ENCODE data around the gene ANKRD11. TPM values are rescaled to one million over a fixed set of nuclear protein-coding genes. Genes with fewer than 3 reads are reported as not detected.

Gene ANKRD11
- polyA plus RNA-seq, 1 donor (not counting 4 experiments of a cell fraction or from before 2014, with no cell fraction given) = 30.1 TPM

- no peaks in the 10 kb centered on the region for H3K9me1 ChIP-seq (ENCODE audit: control insufficient read depth, extremely low read depth, insufficient read depth, low read length)
- TF ChIP-seq CTCF (optimal IDR thresholded peaks at IDR 0.05 in 1 of 3, IDR thresholded peaks at IDR 0.05 in 1 of 3, conservative IDR thresholded peaks at IDR 0.05 in 1 of 3; ENCODE audit: extremely low read depth in 1 of 3, insufficient read depth in 2 of 3, low read length in 3 of 3) = no peak
- TF ChIP-seq EZH2 (IDR thresholded peaks at IDR 0.05; ENCODE audit: low read length) = no peak
- H3K4me1 ChIP-seq (ENCODE audit: control insufficient read depth, extremely low read depth, insufficient read depth, low read length) = peaks cover 8% of the 10 kb centered on the region
- H3K4me2 ChIP-seq (ENCODE audit: control insufficient read depth, extremely low read depth, insufficient read depth, low read depth, low read length) = no peak overlapping the region
- H3K27me3 ChIP-seq (ENCODE audit: control insufficient read depth, extremely low read depth, insufficient read depth, low read length) = no peaks in the 10 kb centered on the region
- H4K20me1 ChIP-seq (ENCODE audit: control insufficient read depth, extremely low read depth, insufficient read depth, low read length) = no peaks in the 10 kb centered on the region
- H3K27ac ChIP-seq (ENCODE audit: control insufficient read depth, insufficient read depth, low read length) = no peak overlapping the region
- no peak for DNase-seq (ENCODE audit: low read depth, low spot score)
- no peak for FAIRE-seq
- H3K4me3 ChIP-seq (ENCODE audit: control insufficient read depth in 2 of 3, extremely low read depth in 1 of 3, insufficient read depth in 2 of 3, low read depth in 1 of 3, low read length in 3 of 3) = no peak overlapping the region
- no peak overlapping the region for H3K9ac ChIP-seq (ENCODE audit: control insufficient read depth, extremely low read depth, insufficient read depth, low read length)
- dilution Hi-C loops (cut with MboI; ENCODE audit: extremely low pct_ligation_motif_present, low sequenced_read_pairs) = no loop called here
- H3K36me3 ChIP-seq (ENCODE audit: control insufficient read depth in 2 of 2, extremely low read depth in 1 of 2, insufficient read depth in 2 of 2, low read length in 2 of 2) = peaks cover 20 to 36% of the 10 kb centered on the region in 2 experiments
- no peaks in the 10 kb centered on the region for H3K9me3 ChIP-seq (ENCODE audit: control insufficient read depth, low read depth, low read length)
- H3K79me2 ChIP-seq (ENCODE audit: control insufficient read depth, insufficient read depth, low read length) = peaks cover 18% of the 10 kb centered on the region
- no peak overlapping the region for H2AFZ ChIP-seq (ENCODE audit: control insufficient read depth, low read length)
Observed at GRCh38 chr16:89221604-89222003, 268.8 kb downstream of the ANKRD11 start.

- no peak for FAIRE-seq
- no peak for DNase-seq (ENCODE audit: low read depth, low spot score)
- Histone ChIP-seq H3K4me1 (ENCODE audit: control insufficient read depth, extremely low read depth, insufficient read depth, low read length) (peaks cover 9% of the 10 kb centered on the region), H3K27me3 (ENCODE audit: control insufficient read depth, extremely low read depth, insufficient read depth, low read length) (no peaks in the 10 kb centered on the region), H3K9ac (ENCODE audit: control insufficient read depth, extremely low read depth, insufficient read depth, low read length) (no peak overlapping the region), H3K4me3 (ENCODE audit: control insufficient read depth in 2 of 3, extremely low read depth in 1 of 3, insufficient read depth in 2 of 3, low read depth in 1 of 3, low read length in 3 of 3) (no peak overlapping the region), H3K9me3 (ENCODE audit: control insufficient read depth, low read depth, low read length) (no peaks in the 10 kb centered on the region), H3K9me1 (ENCODE audit: control insufficient read depth, extremely low read depth, insufficient read depth, low read length) (no peaks in the 10 kb centered on the region), H3K79me2 (ENCODE audit: control insufficient read depth, insufficient read depth, low read length) (peaks cover 18% of the 10 kb centered on the region), H3K36me3 (ENCODE audit: control insufficient read depth in 2 of 2, extremely low read depth in 1 of 2, insufficient read depth in 2 of 2, low read length in 2 of 2) (peaks cover 14 to 23% of the 10 kb centered on the region in 2 experiments), H3K4me2 (ENCODE audit: control insufficient read depth, extremely low read depth, insufficient read depth, low read depth, low read length) (no peak overlapping the region), H2AFZ (ENCODE audit: control insufficient read depth, low read length) (no peak overlapping the region), H3K27ac (ENCODE audit: control insufficient read depth, insufficient read depth, low read length) (no peak overlapping the region), H4K20me1 (ENCODE audit: control insufficient read depth, extremely low read depth, insufficient read depth, low read length) (no peaks in the 10 kb centered on the region)
- TF ChIP-seq CTCF (optimal IDR thresholded peaks at IDR 0.05 in 1 of 3, IDR thresholded peaks at IDR 0.05 in 1 of 3, conservative IDR thresholded peaks at IDR 0.05 in 1 of 3; ENCODE audit: extremely low read depth in 1 of 3, insufficient read depth in 2 of 3, low read length in 3 of 3) = no peak
- no peak for TF ChIP-seq EZH2 (IDR thresholded peaks at IDR 0.05; ENCODE audit: low read length)
- dilution Hi-C loops (cut with MboI; ENCODE audit: extremely low pct_ligation_motif_present, low sequenced_read_pairs) = no loop called here
Observed at GRCh38 chr16:89219365-89219764, 271.0 kb downstream of the ANKRD11 start.

Small RNA genes lying within 50 kb of the gene (small RNA-seq; reads per million reads assigned to genes)
- 0 reads per million in 3 experiments for gene RNU6-430P (ENCODE audit: insufficient read length in 3 of 3, low read depth in 3 of 3, low replicate concordance in 1 of 3)

Other genes with a start within 250 kb of the ANKRD11 start
- gene SPG7, start 17.8 kb upstream of the ANKRD11 start, polyA plus RNA-seq = 43.8 to 59.4 TPM (median 45.2 TPM) in 3 replicates
- gene RPL13, start 70.1 kb upstream of the ANKRD11 start, polyA plus RNA-seq = 1,741 to 3,736 TPM (median 2,095 TPM) in 3 replicates
- gene CPNE7, start 85.2 kb upstream of the ANKRD11 start, polyA plus RNA-seq = 6.2 to 12.4 TPM (median 9.1 TPM) in 3 replicates
- gene DPEP1, start 123.1 kb upstream of the ANKRD11 start, polyA plus RNA-seq = 0.09 to 0.13 TPM in 2 of 3 replicates, not detected in the other
- 64.1 to 91.7 TPM (median 87.0 TPM) in 3 replicates for gene CHMP1A, start 167.1 kb upstream of the ANKRD11 start, polyA plus RNA-seq
- gene SPATA33, start 167.3 kb upstream of the ANKRD11 start, polyA plus RNA-seq = 4.5 to 6.0 TPM (median 5.3 TPM) in 3 replicates
- gene CDK10, start 196.1 kb upstream of the ANKRD11 start, polyA plus RNA-seq = 30.6 to 40.1 TPM (median 37.0 TPM) in 3 replicates
- 1.7 to 3.9 TPM (median 2.8 TPM) in 3 replicates for gene SPATA2L, start 211.1 kb upstream of the ANKRD11 start, polyA plus RNA-seq
- gene VPS9D1, start 230.3 kb upstream of the ANKRD11 start, polyA plus RNA-seq = 1.6 to 4.0 TPM (median 2.3 TPM) in 3 replicates
- 9.3 to 17.9 TPM (median 11.3 TPM) in 3 replicates for gene ZNF276, start 231.0 kb upstream of the ANKRD11 start, polyA plus RNA-seq